GM21360 (cell line): ENCODE data around the gene CCNB3.
A peak's percentile ranks its signal among the peaks of the same experiment; 100 is the strongest.
"Not testable (repeated sequence)": the region's sequence is repeated elsewhere in the genome, so short reads cannot be mapped to it uniquely, and the experiment has no call there.

Experiments
- ATAC-seq: cut with Tn5 transposase; IDR thresholded peaks from one replicate; pipeline ENCODE4 v1.9.1; 2021; ENCODE audit warnings: mild to moderate bottlenecking, moderate library complexity; ENCODE audit not compliant: unreplicated experiment

The CCNB3 gene

GRCh38 chrX:50204364-50204899, at the start of gene CCNB3:
Gene CCNB3, plus strand, starts transcription at chrX:50204765. Its CDS starts 80,399 bp downstream, at chrX:50285164.
- ATAC-seq = peak; percentile 81

- ATAC-seq = no peak
Observed at GRCh38 chrX:50157545-50158135, 46.9 kb upstream of the CCNB3 start.

- ATAC-seq = no peak
Observed at GRCh38 chrX:50158593-50158992, 46.0 kb upstream of the CCNB3 start.

- ATAC-seq = no peak
Observed at GRCh38 chrX:50161127-50161526, 43.4 kb upstream of the CCNB3 start.

- no peak for ATAC-seq
Observed at GRCh38 chrX:50165727-50166126, 38.8 kb upstream of the CCNB3 start.

- no peak for ATAC-seq
Observed at GRCh38 chrX:50167366-50167765, 37.2 kb upstream of the CCNB3 start.

GRCh38 chrX:50168241-50168687, 36.3 kb upstream of the CCNB3 start:
- peak; percentile 46 for ATAC-seq

GRCh38 chrX:50169717-50170116, 34.8 kb upstream of the CCNB3 start:
- no peak for ATAC-seq

GRCh38 chrX:50180073-50180940, 24.3 kb upstream of the CCNB3 start:
- ATAC-seq = no peak

GRCh38 chrX:50183891-50184290, 20.7 kb upstream of the CCNB3 start:
- no peak for ATAC-seq

GRCh38 chrX:50188859-50189600, 15.5 kb upstream of the CCNB3 start:
- ATAC-seq = no peak

- no peak for ATAC-seq
Observed at GRCh38 chrX:50198348-50198747, 6.2 kb upstream of the CCNB3 start.

- no peak for ATAC-seq
Observed at GRCh38 chrX:50200907-50201306, 3.7 kb upstream of the CCNB3 start, which contains the start of gene AKAP4. Gene AKAP4, minus strand, starts transcription at chrX:50201007. Its CDS starts 118 bp downstream, at chrX:50200889.

- no peak for ATAC-seq
Observed at GRCh38 chrX:50202539-50202938, 2.0 kb upstream of the CCNB3 start.

GRCh38 chrX:50206753-50207152, 2.2 kb downstream of the CCNB3 start:
- no peak for ATAC-seq

- no peak for ATAC-seq
Observed at GRCh38 chrX:50211510-50211909, 6.9 kb downstream of the CCNB3 start.

- no peak for ATAC-seq
Observed at GRCh38 chrX:50281253-50281652, 76.7 kb downstream of the CCNB3 start.

GRCh38 chrX:50327235-50327634, 122.7 kb downstream of the CCNB3 start:
- ATAC-seq = no peak

- ATAC-seq = not testable (repeated sequence)
Observed at GRCh38 chrX:50332668-50333067, 128.1 kb downstream of the CCNB3 start.

- ATAC-seq = no peak
Observed at GRCh38 chrX:50333308-50333707, 128.7 kb downstream of the CCNB3 start.

GRCh38 chrX:50343917-50344316, 139.4 kb downstream of the CCNB3 start:
- no peak for ATAC-seq
